Body of pancreas (tissue), 4 donors: Measurements from ENCODE around the gene APIP. TPM values are rescaled to one million over a fixed set of nuclear protein-coding genes. Genes with fewer than 3 reads are reported as not detected.

Experiments
- ATAC-seq: fragments of 150-250 bp; one replicate; pipeline ENCODE4 v1.9.1; 2016
- DNase-seq, 4 donors: peaks; one replicate each; pipeline ENCODE4 v3.0.0-alpha.2; 2019
- H3K27ac ChIP-seq, 4 donors: fragments of 200-600 bp; sonication (generic); 1 replicate in 3 of 4; 2 replicates in 1 of 4; pipeline versions ENCODE4 v1.5.1 to v1.6.1; 2016 to 2019; ENCODE audit warnings: mild to moderate bottlenecking in 1 of 4, mixed read lengths in 1 of 4, moderate library complexity in 1 of 4
- H3K27me3 ChIP-seq, 2 donors: fragments of 200-600 bp; sonication (generic); one replicate each; pipeline ENCODE4 v1.6.0; 2016; ENCODE audit warnings: mild to moderate bottlenecking in 1 of 2
- H3K36me3 ChIP-seq, 2 donors: fragments of 200-600 bp; sonication (generic); replicated peaks in 1 of 2; 2 replicates each; pipeline ENCODE4 v1.5.1; 2016; ENCODE audit warnings: low read depth in 2 of 2; ENCODE audit not compliant: insufficient read depth in 1 of 2
- H3K4me1 ChIP-seq: fragments of 200-600 bp; sonication (generic); one replicate; pipeline ENCODE4 v1.6.0; 2016
- H3K4me3 ChIP-seq, 2 donors: fragments of 200-600 bp; sonication (generic); 1 replicate in 1 of 2; 2 replicates in 1 of 2; pipeline ENCODE4 v1.5.1; 2016 to 2019
- H3K9me3 ChIP-seq, 3 donors: fragments of 200-600 bp; sonication (generic); 1 replicate in 2 of 3; 2 replicates in 1 of 3; pipeline ENCODE4 v1.5.1; 2016
- CTCF ChIP-seq, 7 experiments: fragments of 450-650 bp in 4 of 7; fragments of 200-600 bp in 3 of 7; sonication (generic) in 3 of 7; IDR thresholded peaks; one replicate each; pipeline ENCODE4 v1.5.1; 2016 to 2019; ENCODE audit warnings: antibody characterized with exemption in 7 of 7
- POLR2A ChIP-seq, 3 donors: fragments of 450-650 bp; IDR thresholded peaks; one replicate each; pipeline ENCODE4 v1.6.1; 2016; ENCODE audit warnings: antibody characterized with exemption in 3 of 3, mild to moderate bottlenecking in 2 of 3
- intact Hi-C: fragments of 100-400 bp; cut with DNase I; formaldehyde crosslinking; loops from one replicate; pipeline ENCODE4 v1.15.1; 2023
- microRNA-seq, 2 donors: library from miRNA; unstranded; fragments of <30 nt; microRNA quantifications; one replicate each; pipeline ENCODE4, GENCODE V29; 2016; ENCODE audit warnings: borderline number of aligned reads in 2 of 2, borderline replicate concordance in 2 of 2
- small RNA-seq: library from RNA; depleted of rRNA; stranded (forward); fragments of <200 nt; gene quantifications from one replicate; pipeline ENCODE3, GENCODE V24; 2016
- total RNA-seq, 2 donors: library from RNA; depleted of rRNA; stranded (reverse); fragments of >200 nt; gene quantifications; one replicate each; pipeline ENCODE4 v1.1.0, GENCODE V29; 2016

The APIP gene
- total RNA-seq, 2 donors from 2014 or later, result 8.9 to 36.8 TPM

- Histone ChIP-seq H3K36me3 (no peaks in the 10 kb centered on the region), H3K27ac (no peak overlapping the region), H3K4me3 (no peak overlapping the region), H3K27me3 (no peaks in the 10 kb centered on the region), H3K4me1 (no peaks in the 10 kb centered on the region), H3K9me3 (no peaks in the 10 kb centered on the region)
- ATAC-seq (no peak), DNase-seq (no peak)
- intact Hi-C loops, result no loop called here
- TF ChIP-seq POLR2A (IDR thresholded peaks at IDR 0.05), result no peak
- TF ChIP-seq CTCF (IDR thresholded peaks at IDR 0.05), result no peak
These were observed 82.6 kb downstream of the APIP start for GRCh38 chr11:34833602-34834001.

Small RNA genes lying within 50 kb of the gene (microRNA-seq; reads per million reads assigned to microRNA genes)
- 0 to 2.8 reads per million in 2 donors for gene MIR1343

Small RNA genes lying within 50 kb of the gene (small RNA-seq; reads per million reads assigned to genes)
- gene MIR1343, result not detected

Other genes starting within 250 kb of the APIP start
- gene PDHX, start 239 bp upstream of the APIP start, total RNA-seq, result 10 to 100 TPM; 10.4 to 51.4 TPM
- 100 to 1,000 TPM; 266 to 433 TPM for gene CD44, start 222.8 kb upstream of the APIP start, total RNA-seq